Erythroblast (primary cell): ENCODE measurements around the gene CDC6.
A peak's percentile ranks its signal among the peaks of the same experiment; 100 is the strongest.

ENCODE experiments used
- DNase-seq, 2 experiments: peaks; one replicate each; lab custom pipeline; 2025; lab: John Stamatoyannopoulos, UW
- GATA1 ChIP-seq: IDR thresholded peaks from 2 replicates; pipeline ENCODE4 v1.6.1; 2011; ENCODE audit warnings: low read depth, mild to moderate bottlenecking, control low read depth, low read length, moderate library complexity
- POLR2A ChIP-seq: IDR thresholded peaks from 2 replicates; pipeline ENCODE4 v1.6.1; 2011; ENCODE audit warnings: mild to moderate bottlenecking, low read length

The CDC6 gene

GRCh38 chr17:40266882-40267281, 20.8 kb upstream of the CDC6 start:
- no peak for TF ChIP-seq POLR2A
- TF ChIP-seq GATA1 = no peak
- DNase-seq = no peak

GRCh38 chr17:40268141-40268712, 19.5 kb upstream of the CDC6 start:
- no peak for DNase-seq
- TF ChIP-seq POLR2A (no peak), GATA1 (no peak)

- DNase-seq = no peak
- TF ChIP-seq GATA1 = no peak
- TF ChIP-seq POLR2A = no peak
Measured at GRCh38 chr17:40278414-40278813, 9.3 kb upstream of the CDC6 start.

- no peak for TF ChIP-seq POLR2A
- no peak for TF ChIP-seq GATA1
- DNase-seq = no peak
Measured at GRCh38 chr17:40279402-40279801, 8.3 kb upstream of the CDC6 start.

GRCh38 chr17:40281663-40282062, 6.0 kb upstream of the CDC6 start:
- no peak for TF ChIP-seq POLR2A
- TF ChIP-seq GATA1 = no peak
- DNase-seq = no peak

- no peak for DNase-seq
- TF ChIP-seq GATA1 (no peak), POLR2A (no peak)
Measured at GRCh38 chr17:40283662-40284061, 4.0 kb upstream of the CDC6 start.

- TF ChIP-seq POLR2A = no peak
- TF ChIP-seq GATA1 = no peak
- no peak for DNase-seq
Measured at GRCh38 chr17:40284085-40284713, 3.5 kb upstream of the CDC6 start.

GRCh38 chr17:40286473-40286872, 1.2 kb upstream of the CDC6 start:
- no peak for DNase-seq
- TF ChIP-seq POLR2A (no peak), GATA1 (no peak)

GRCh38 chr17:40287159-40287493, 553 bp upstream of the CDC6 start:
- DNase-seq = no peak
- TF ChIP-seq GATA1 = no peak
- TF ChIP-seq POLR2A = no peak

GRCh38 chr17:40290629-40291280, 3.1 kb downstream of the CDC6 start:
- TF ChIP-seq POLR2A (no peak), GATA1 (no peak)
- DNase-seq = peak; percentile 73 to 81

- DNase-seq = no peak
- TF ChIP-seq GATA1 (no peak), POLR2A (no peak)
Measured at GRCh38 chr17:40291281-40291664, 3.6 kb downstream of the CDC6 start.

- no peak for DNase-seq
- TF ChIP-seq POLR2A (no peak), GATA1 (no peak)
Measured at GRCh38 chr17:40293363-40293762, 5.7 kb downstream of the CDC6 start.

GRCh38 chr17:40295488-40296436, 8.1 kb downstream of the CDC6 start:
- no peak for TF ChIP-seq GATA1
- no peak for TF ChIP-seq POLR2A
- DNase-seq = no peak
